A549 (cell line): ENCODE data around the gene KCNIP4. TPM values are rescaled to one million over a fixed set of nuclear protein-coding genes. Genes with fewer than 3 reads are reported as not detected.

Source experiments
- ATAC-seq, 2 experiments: fragments of 200-7000 bp in 1 of 2; fragments of >200 bp in 1 of 2; cut with Nextera tagmentation in 1 of 2; cut with Tn5 transposase in 1 of 2; 3 replicates each; pipeline versions ENCODE4 v1.8.0 to v1.9.1; 2018 to 2020; ENCODE audit warnings: mild to moderate bottlenecking in 1 of 2, moderate library complexity in 1 of 2
- CTCF ChIA-PET: fragments of 300-600 bp; sonication (Branson Sonifier 250); formaldehyde crosslinking; extraction: SDS; loops from one replicate; lab custom pipeline; 2021; ENCODE audit warnings: antibody characterized with exemption, inconsistent platforms; lab: Yijun Ruan, JAX
- POLR2A ChIA-PET: fragments of 350-600 bp; formaldehyde crosslinking; extraction: SDS; loops from one replicate; lab custom pipeline; 2021; ENCODE audit warnings: antibody characterized with exemption, inconsistent platforms; lab: Yijun Ruan, JAX
- DNase-seq, 2 experiments: peaks; one replicate each; pipeline versions ENCODE4 v3.0.0 to v3.0.0-alpha.2; 2011 to 2016; ENCODE audit warnings: low read depth in 1 of 2, low spot score in 1 of 2
- FAIRE-seq: peaks from 2 replicates; lab custom pipeline; 2011; peaks lifted over from hg19 to GRCh38; lab: Jason Lieb, UNC
- H3K27ac ChIP-seq, 2 experiments: fragments of >200 bp; sonication (Bioruptor Twin); formaldehyde crosslinking; 3 replicates each; pipeline ENCODE4 v1.5.1; 2016 to 2017
- H3K4me1 ChIP-seq: fragments of >200 bp; sonication (Bioruptor Twin); formaldehyde crosslinking; 3 replicates; pipeline ENCODE4 v1.6.1; 2016
- H3K4me2 ChIP-seq: fragments of >200 bp; sonication (Bioruptor Twin); formaldehyde crosslinking; 3 replicates; pipeline ENCODE4 v1.6.1; 2016
- H3K4me3 ChIP-seq: fragments of >200 bp; sonication (Bioruptor Twin); formaldehyde crosslinking; 3 replicates; pipeline ENCODE4 v1.5.1; 2016
- H3K9me3 ChIP-seq: fragments of >200 bp; sonication (Bioruptor Twin); formaldehyde crosslinking; 3 replicates; pipeline ENCODE4 v1.6.1; 2016
- BCL3 ChIP-seq: fragments of >200 bp; sonication (Bioruptor Twin); formaldehyde crosslinking; IDR thresholded peaks from 3 replicates; pipeline ENCODE4 v1.6.1; 2016
- EHF ChIP-seq: fragments of 250-450 bp; sonication (Bioruptor Pico); IDR thresholded peaks from 2 replicates; pipeline ENCODE4 v1.5.0; 2020; ENCODE audit warnings: mild to moderate bottlenecking
- ELK1 ChIP-seq: fragments of 150-350 bp; IDR thresholded peaks from 2 replicates; pipeline ENCODE4 v1.6.1; 2014; ENCODE audit warnings: low read depth, mild to moderate bottlenecking, low read length
- EP300 ChIP-seq, 2 experiments: fragments of >200 bp; sonication (Bioruptor Twin); formaldehyde crosslinking; IDR thresholded peaks; 2 replicates in 1 of 2; 3 replicates in 1 of 2; pipeline ENCODE4 v1.6.1; 2016 to 2017
- FOSB ChIP-seq: fragments of 250-450 bp; sonication (Bioruptor Pico); IDR thresholded peaks from 2 replicates; pipeline ENCODE4 v1.5.0; 2020; ENCODE audit warnings: mild to moderate bottlenecking, moderate library complexity
- FOXS1 ChIP-seq: fragments of 250-450 bp; sonication (Bioruptor Pico); IDR thresholded peaks from 2 replicates; pipeline ENCODE4 v1.5.0; 2020; ENCODE audit warnings: mild to moderate bottlenecking, moderate library complexity
- HDAC2 ChIP-seq: fragments of 200-600 bp; sonication (generic); IDR thresholded peaks from 2 replicates; pipeline ENCODE4 v1.6.1; 2016
- HES2 ChIP-seq: fragments of >200 bp; sonication (Bioruptor Twin); formaldehyde crosslinking; IDR thresholded peaks from 2 replicates; pipeline ENCODE4 v1.6.1; 2016
- HMGXB4 ChIP-seq: fragments of 250-450 bp; sonication (Bioruptor Pico); IDR thresholded peaks from 2 replicates; pipeline ENCODE4 v1.5.0; 2021; ENCODE audit warnings: mild to moderate bottlenecking, moderate library complexity, borderline replicate concordance
- HOXA7 ChIP-seq: fragments of 250-450 bp; sonication (Bioruptor Pico); IDR thresholded peaks from 2 replicates; pipeline ENCODE4 v1.5.0; 2020; ENCODE audit warnings: mild to moderate bottlenecking, moderate library complexity
- HOXB13 ChIP-seq: fragments of 250-450 bp; sonication (Bioruptor Pico); IDR thresholded peaks from 2 replicates; pipeline ENCODE4 v1.5.0; 2020; ENCODE audit warnings: low read depth, mild to moderate bottlenecking, moderate library complexity
- JUNB ChIP-seq: fragments of >200 bp; sonication (Bioruptor Twin); formaldehyde crosslinking; IDR thresholded peaks from 2 replicates; pipeline ENCODE4 v1.6.1; 2016
- MAZ ChIP-seq: fragments of 150-350 bp; IDR thresholded peaks from 2 replicates; pipeline ENCODE4 v1.6.1; 2014; ENCODE audit warnings: antibody characterized with exemption, low read depth, low read length, borderline replicate concordance
- MYC ChIP-seq: IDR thresholded peaks from 2 replicates; pipeline ENCODE4 v1.6.1; 2012; ENCODE audit warnings: mild to moderate bottlenecking, inconsistent platforms, low read length, improper control_type of control experiment, borderline replicate concordance
- NR3C1 ChIP-seq: fragments of >200 bp; sonication (Bioruptor Twin); formaldehyde crosslinking; IDR thresholded peaks from 3 replicates; pipeline ENCODE4 v1.6.1; 2017
- PHF8 ChIP-seq: fragments of 200-600 bp; sonication (generic); IDR thresholded peaks from 2 replicates; pipeline ENCODE4 v1.6.1; 2016; ENCODE audit warnings: low read depth, mild to moderate bottlenecking, antibody characterized with exemption, moderate library complexity, borderline replicate concordance
- RAD21 ChIP-seq, 2 experiments: fragments of >200 bp in 1 of 2; sonication (Bioruptor Twin) in 1 of 2; formaldehyde crosslinking in 1 of 2; IDR thresholded peaks in 1 of 2; conservative IDR thresholded peaks in 1 of 2; 2 replicates in 1 of 2; 3 replicates in 1 of 2; pipeline ENCODE4 v1.6.1; 2012 to 2018; ENCODE audit warnings: inconsistent platforms in 1 of 2
- RCOR1 ChIP-seq: fragments of 150-350 bp; IDR thresholded peaks from 2 replicates; pipeline ENCODE4 v1.6.1; 2014; ENCODE audit warnings: antibody characterized with exemption, low read length, low read depth
- SREBF2 ChIP-seq: fragments of 450-650 bp; IDR thresholded peaks from 2 replicates; pipeline ENCODE4 v1.6.1; 2014; ENCODE audit warnings: mild to moderate bottlenecking, moderate library complexity
- TFCP2L1 ChIP-seq: fragments of 250-450 bp; sonication (Bioruptor Pico); IDR thresholded peaks from 2 replicates; pipeline ENCODE4 v1.5.0; 2021; ENCODE audit warnings: mild to moderate bottlenecking
- USF2 ChIP-seq: fragments of 450-650 bp; IDR thresholded peaks from 2 replicates; pipeline ENCODE4 v1.6.1; 2014; ENCODE audit warnings: antibody characterized with exemption
- ZC3H11A ChIP-seq: fragments of 450-650 bp; IDR thresholded peaks from 2 replicates; pipeline ENCODE4 v1.6.1; 2014; ENCODE audit warnings: antibody characterized with exemption, mild to moderate bottlenecking
- WGBS: methylation state at CpG from one replicate; pipeline ENCODE4 v1.1.6; 2017; ENCODE audit errors: missing lambda C conversion rate; 5-methylcytosine and 5-hydroxymethylcytosine counted together
- polyA plus RNA-seq, 4 experiments: library from polyadenylated mRNA; depleted of rRNA in 3 of 4; stranded (reverse); fragments of >200 nt; fragmentation: RNase III in 1 of 4; extraction: RNeasy Plus Mini Kit Qiagen cat#74134 plus additional on column Dnase treatment in 1 of 4; gene quantifications; 2 replicates in 3 of 4; 3 replicates in 1 of 4; pipeline ENCODE4 v1.2.3, GENCODE V29; 2011 to 2017

The KCNIP4 gene
- polyA plus RNA-seq, 2 of the 4 experiments (the other 2 are of a cell fraction): not detected

GRCh38 chr4:21569638-21570037, 378.9 kb downstream of the KCNIP4 start:
- H3K27ac ChIP-seq: no peak overlapping the region
- no peak overlapping the region for H3K4me2 ChIP-seq
- TF ChIP-seq ZC3H11A (no peak), MAZ (no peak), ELK1 (no peak), HDAC2 (no peak), BCL3 (no peak), JUNB (no peak), RCOR1 (no peak), HMGXB4 (CRISPR knock-in tag) (no peak), EHF (no peak), NR3C1 (no peak), SREBF2 (no peak), HES2 (no peak), USF2 (no peak)
- ChIA-PET CTCF (no interaction called here), POLR2A (no interaction called here)
- DNase-seq (no peak), FAIRE-seq (no peak), ATAC-seq (no peak)
- no peaks in the 10 kb centered on the region for H3K9me3 ChIP-seq
- 0% methylated on average over 2 of the region's 2 CpGs for whole genome bisulfite sequencing
- H3K4me1 ChIP-seq: no peaks in the 10 kb centered on the region
- H3K4me3 ChIP-seq: no peak overlapping the region

GRCh38 chr4:21555083-21555482, 393.5 kb downstream of the KCNIP4 start:
- Histone ChIP-seq H3K27ac (no peak overlapping the region), H3K4me1 (no peaks in the 10 kb centered on the region), H3K4me3 (no peak overlapping the region), H3K4me2 (no peak overlapping the region), H3K9me3 (no peaks in the 10 kb centered on the region)
- 3% methylated on average over 3 of the region's 3 CpGs for WGBS
- DNase-seq (no peak), FAIRE-seq (no peak), ATAC-seq (no peak)
- TF ChIP-seq HOXA7 (CRISPR knock-in tag) (no peak), HOXB13 (CRISPR knock-in tag) (no peak), FOXS1 (CRISPR knock-in tag) (no peak), PHF8 (no peak), HMGXB4 (CRISPR knock-in tag) (no peak), FOSB (CRISPR knock-in tag) (no peak), MYC (no peak), EP300 (IDR thresholded peaks at IDR 0.05) (no peak), TFCP2L1 (CRISPR knock-in tag) (no peak), BCL3 (no peak), NR3C1 (no peak), RAD21 (conservative IDR thresholded peaks at IDR 0.05 in 1 of 2, IDR thresholded peaks at IDR 0.05 in 1 of 2) (no peak)
- CTCF ChIA-PET: no interaction called here
- POLR2A ChIA-PET: no interaction called here
